Body of pancreas (tissue), 4 donors: ENCODE measurements around the gene SKIC8.

Source experiments
- POLR2A ChIP-seq, 3 donors: fragments of 450-650 bp; IDR thresholded peaks; one replicate each; pipeline ENCODE4 v1.6.1; 2016; ENCODE audit warnings: antibody characterized with exemption in 3 of 3, mild to moderate bottlenecking in 2 of 3
- TF ChIP-seq, protein P1 (sequence below), 7 experiments: fragments of 450-650 bp in 4 of 7; fragments of 200-600 bp in 3 of 7; sonication (generic) in 3 of 7; IDR thresholded peaks; one replicate each; pipeline ENCODE4 v1.5.1; 2016 to 2019; ENCODE audit warnings: antibody characterized with exemption in 7 of 7

DNA sequence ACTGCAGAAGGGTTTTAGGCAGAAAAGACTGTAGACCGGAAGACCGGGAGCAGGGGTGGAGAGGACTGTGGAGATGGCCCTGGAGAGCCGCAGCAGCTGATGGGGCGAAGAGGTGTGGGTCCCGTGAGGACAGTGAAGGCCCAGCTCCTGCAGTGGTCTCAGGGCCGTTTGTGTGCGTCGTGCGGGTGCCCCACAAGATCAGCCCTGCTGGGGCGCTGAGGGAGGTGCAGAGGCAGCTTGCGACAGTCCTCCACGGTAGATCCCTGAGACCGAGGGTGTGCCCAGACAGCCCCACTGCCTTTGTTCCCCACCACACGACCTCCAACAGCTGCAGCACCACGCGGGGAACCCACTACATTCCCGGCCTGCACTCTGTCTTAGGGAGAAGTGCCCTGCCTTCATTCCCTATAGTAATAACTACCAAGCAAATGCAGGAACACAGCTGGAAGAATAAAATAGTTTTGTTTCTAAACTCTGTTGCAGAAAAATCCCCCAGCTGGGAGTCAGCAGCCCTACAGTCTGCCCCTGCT is 21.7 kb upstream of the SKIC8 start:
- no peak for TF ChIP-seq POLR2A (IDR thresholded peaks at IDR 0.05)
- TF ChIP-seq, protein P1, sequence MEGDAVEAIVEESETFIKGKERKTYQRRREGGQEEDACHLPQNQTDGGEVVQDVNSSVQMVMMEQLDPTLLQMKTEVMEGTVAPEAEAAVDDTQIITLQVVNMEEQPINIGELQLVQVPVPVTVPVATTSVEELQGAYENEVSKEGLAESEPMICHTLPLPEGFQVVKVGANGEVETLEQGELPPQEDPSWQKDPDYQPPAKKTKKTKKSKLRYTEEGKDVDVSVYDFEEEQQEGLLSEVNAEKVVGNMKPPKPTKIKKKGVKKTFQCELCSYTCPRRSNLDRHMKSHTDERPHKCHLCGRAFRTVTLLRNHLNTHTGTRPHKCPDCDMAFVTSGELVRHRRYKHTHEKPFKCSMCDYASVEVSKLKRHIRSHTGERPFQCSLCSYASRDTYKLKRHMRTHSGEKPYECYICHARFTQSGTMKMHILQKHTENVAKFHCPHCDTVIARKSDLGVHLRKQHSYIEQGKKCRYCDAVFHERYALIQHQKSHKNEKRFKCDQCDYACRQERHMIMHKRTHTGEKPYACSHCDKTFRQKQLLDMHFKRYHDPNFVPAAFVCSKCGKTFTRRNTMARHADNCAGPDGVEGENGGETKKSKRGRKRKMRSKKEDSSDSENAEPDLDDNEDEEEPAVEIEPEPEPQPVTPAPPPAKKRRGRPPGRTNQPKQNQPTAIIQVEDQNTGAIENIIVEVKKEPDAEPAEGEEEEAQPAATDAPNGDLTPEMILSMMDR (IDR thresholded peaks at IDR 0.05): no peak
